ENCODE data around the gene RSAD1. TPM values are rescaled to one million over a fixed set of nuclear protein-coding genes. Genes with fewer than 3 reads are reported as not detected.
A peak's percentile ranks its signal among the peaks of the same experiment; 100 is the strongest.

RSAD1 gene
- total RNA-seq, 1 donor from 2014 or later: 9.7 TPM

DNA sequence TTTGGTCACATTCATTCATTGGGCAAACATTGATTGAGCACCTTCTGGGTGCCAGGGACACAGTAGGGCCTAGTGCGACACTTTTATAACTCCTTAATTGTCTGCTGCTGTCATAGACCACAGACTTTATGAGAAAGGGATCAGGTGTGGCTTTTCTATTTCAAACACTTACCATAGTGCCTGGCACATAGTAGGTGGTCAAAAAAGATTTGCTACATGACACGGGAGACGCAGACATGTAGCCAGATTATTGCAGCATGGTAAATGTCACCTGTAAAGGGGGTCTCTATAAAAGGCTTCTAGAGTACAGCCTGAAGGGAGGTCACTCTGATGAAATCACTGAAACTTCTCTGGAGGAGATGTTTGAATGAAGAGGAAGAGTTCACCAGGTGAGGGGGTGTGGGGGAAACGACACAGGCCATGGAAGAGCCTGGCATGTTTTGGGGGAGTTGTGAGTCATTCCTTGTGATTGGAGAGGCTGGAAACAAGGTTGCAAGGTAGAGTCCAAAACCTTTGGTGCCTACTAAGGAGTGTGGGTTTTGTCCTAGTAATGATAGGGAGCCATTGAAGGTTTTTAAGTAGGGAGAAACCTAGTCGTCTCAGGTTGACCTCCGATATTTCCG is 1.6 kb downstream of the RSAD1 start:
- no peaks in the 10 kb centered on the region for H3K36me3 ChIP-seq
- TF ChIP-seq EZH2phosphoT487 (IDR thresholded peaks at IDR 0.05): no peak
- TF ChIP-seq EZH2 (IDR thresholded peaks at IDR 0.05): no peak
- TF ChIP-seq, protein P1, sequence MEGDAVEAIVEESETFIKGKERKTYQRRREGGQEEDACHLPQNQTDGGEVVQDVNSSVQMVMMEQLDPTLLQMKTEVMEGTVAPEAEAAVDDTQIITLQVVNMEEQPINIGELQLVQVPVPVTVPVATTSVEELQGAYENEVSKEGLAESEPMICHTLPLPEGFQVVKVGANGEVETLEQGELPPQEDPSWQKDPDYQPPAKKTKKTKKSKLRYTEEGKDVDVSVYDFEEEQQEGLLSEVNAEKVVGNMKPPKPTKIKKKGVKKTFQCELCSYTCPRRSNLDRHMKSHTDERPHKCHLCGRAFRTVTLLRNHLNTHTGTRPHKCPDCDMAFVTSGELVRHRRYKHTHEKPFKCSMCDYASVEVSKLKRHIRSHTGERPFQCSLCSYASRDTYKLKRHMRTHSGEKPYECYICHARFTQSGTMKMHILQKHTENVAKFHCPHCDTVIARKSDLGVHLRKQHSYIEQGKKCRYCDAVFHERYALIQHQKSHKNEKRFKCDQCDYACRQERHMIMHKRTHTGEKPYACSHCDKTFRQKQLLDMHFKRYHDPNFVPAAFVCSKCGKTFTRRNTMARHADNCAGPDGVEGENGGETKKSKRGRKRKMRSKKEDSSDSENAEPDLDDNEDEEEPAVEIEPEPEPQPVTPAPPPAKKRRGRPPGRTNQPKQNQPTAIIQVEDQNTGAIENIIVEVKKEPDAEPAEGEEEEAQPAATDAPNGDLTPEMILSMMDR (IDR thresholded peaks at IDR 0.05): no peak
- peaks cover 3% of the 10 kb centered on the region for H3K4me1 ChIP-seq
- H3K4me3 ChIP-seq: no peak overlapping the region
- no peaks in the 10 kb centered on the region for H3K9me3 ChIP-seq (ENCODE audit: low read depth)
- Mint-ChIP-seq H3K27ac (no peak overlapping the region), H3K9me3 (no peaks in the 10 kb centered on the region), H3K27me3 (ENCODE audit: insufficient read depth, low read depth) (peaks cover 6% of the 10 kb centered on the region), H3K4me1 (peaks cover 16% of the 10 kb centered on the region), H3K4me3 (peak overlapping the region; percentile 92), H3K36me3 (no peaks in the 10 kb centered on the region)
- no peak overlapping the region for H2AFZ ChIP-seq (replicated peaks)
- no peaks in the 10 kb centered on the region for H3K79me2 ChIP-seq (ENCODE audit: low read depth)
- peaks cover 5% of the 10 kb centered on the region for H4K20me1 ChIP-seq (ENCODE audit: low read depth)
- H3K27ac ChIP-seq: no peak overlapping the region
- peaks cover 36% of the 10 kb centered on the region for H3F3A ChIP-seq (ENCODE audit: low read depth)
- H3K27me3 ChIP-seq: peaks cover 32% of the 10 kb centered on the region
- H3K9ac ChIP-seq: no peak overlapping the region
- DNase-seq (ENCODE audit: low spot score): no peak
- no peak overlapping the region for H3K4me2 ChIP-seq

DNA sequence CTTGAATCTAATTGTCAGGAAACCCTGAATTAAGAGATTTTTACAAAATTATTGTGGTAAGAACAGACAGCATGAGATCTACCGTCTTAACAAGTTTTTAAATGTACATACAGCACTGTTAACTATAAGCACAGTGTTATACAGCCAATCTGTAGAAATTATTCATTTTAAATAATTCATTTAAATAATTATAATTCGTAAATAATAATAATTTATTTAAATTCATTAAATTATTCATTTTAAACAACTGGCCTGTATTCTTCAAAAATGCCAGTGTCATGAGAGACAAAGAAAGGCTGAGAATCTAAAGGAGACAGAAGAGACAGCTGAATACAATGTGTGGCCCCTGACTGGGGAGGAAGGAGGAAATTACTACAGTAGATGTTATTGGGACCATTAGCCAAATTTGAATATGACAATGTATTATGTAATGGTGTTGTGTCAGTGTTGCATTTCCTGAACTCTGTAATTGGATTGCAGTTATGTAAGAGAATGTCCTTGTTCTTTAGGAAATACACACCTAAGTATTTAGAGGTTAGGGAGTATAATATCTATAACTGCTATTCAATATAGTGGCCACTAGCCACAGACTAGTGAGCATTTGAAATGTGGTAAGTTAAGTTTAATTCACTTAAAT is 2.3 kb downstream of the RSAD1 start:
- Histone ChIP-seq H3F3A (ENCODE audit: low read depth) (peaks cover 36% of the 10 kb centered on the region), H3K36me3 (no peaks in the 10 kb centered on the region), H3K4me3 (no peak overlapping the region), H3K9me3 (ENCODE audit: low read depth) (no peaks in the 10 kb centered on the region), H3K79me2 (ENCODE audit: low read depth) (no peaks in the 10 kb centered on the region), H3K4me2 (no peak overlapping the region), H3K4me1 (peaks cover 3% of the 10 kb centered on the region), H3K9ac (no peak overlapping the region), H3K27ac (no peak overlapping the region), H2AFZ (replicated peaks) (no peak overlapping the region), H4K20me1 (ENCODE audit: low read depth) (peaks cover 5% of the 10 kb centered on the region), H3K27me3 (peaks cover 25% of the 10 kb centered on the region)
- H3K36me3 Mint-ChIP-seq: no peaks in the 10 kb centered on the region
- DNase-seq (ENCODE audit: low spot score): no peak
- no peak overlapping the region for H3K4me3 Mint-ChIP-seq
- TF ChIP-seq EZH2 (IDR thresholded peaks at IDR 0.05): no peak
- no peak overlapping the region for H3K27ac Mint-ChIP-seq
- H3K4me1 Mint-ChIP-seq: peaks cover 16% of the 10 kb centered on the region
- H3K27me3 Mint-ChIP-seq (ENCODE audit: insufficient read depth, low read depth): peaks cover 6% of the 10 kb centered on the region
- H3K9me3 Mint-ChIP-seq: no peaks in the 10 kb centered on the region

DNA sequence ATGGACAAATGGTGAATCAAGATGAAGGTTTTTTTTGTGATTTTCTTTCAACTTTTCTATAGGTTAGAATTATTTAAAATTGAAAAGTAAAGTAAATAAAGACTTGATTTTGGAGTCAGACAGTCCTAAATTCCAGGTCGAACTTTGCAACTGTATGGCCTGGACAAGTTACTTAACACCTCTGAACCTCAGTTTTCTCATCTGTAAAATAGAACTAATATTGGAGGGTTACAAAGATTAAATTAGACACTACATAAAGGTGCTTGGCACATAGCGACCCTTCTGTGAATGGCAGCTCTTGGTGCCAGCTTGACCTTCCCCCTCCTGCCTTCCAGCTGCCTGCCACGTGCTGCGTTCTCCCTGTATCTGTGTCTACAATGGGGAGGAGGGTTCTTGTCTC is 3.0 kb downstream of the RSAD1 start:
- TF ChIP-seq EZH2phosphoT487 (IDR thresholded peaks at IDR 0.05) (no peak), EZH2 (IDR thresholded peaks at IDR 0.05) (no peak)
- TF ChIP-seq, protein P1 (IDR thresholded peaks at IDR 0.05): no peak

DNA sequence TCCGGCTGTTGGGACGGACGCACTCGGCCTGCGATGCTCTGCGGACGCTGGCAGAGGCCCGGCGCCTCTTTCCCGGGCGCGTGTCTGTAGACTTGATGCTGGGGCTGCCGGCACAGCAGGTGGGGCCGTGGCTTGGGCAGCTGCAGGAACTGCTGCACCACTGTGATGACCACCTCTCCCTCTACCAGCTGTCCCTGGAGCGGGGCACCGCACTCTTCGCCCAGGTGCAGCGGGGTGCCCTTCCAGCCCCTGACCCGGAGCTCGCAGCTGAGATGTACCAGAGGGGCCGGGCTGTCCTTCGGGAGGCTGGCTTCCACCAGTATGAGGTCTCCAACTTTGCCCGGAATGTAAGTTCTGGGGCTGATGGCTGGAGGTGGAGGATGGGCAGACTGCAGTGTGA is 3.5 kb downstream of the RSAD1 start:
- no peak overlapping the region for H3K4me2 ChIP-seq
- H3K4me1 Mint-ChIP-seq: peaks cover 16% of the 10 kb centered on the region
- H3K4me3 ChIP-seq: no peak overlapping the region
- peaks cover 14% of the 10 kb centered on the region for H3K27me3 ChIP-seq
- H3K9ac ChIP-seq: no peak overlapping the region
- H3K4me3 Mint-ChIP-seq: no peak overlapping the region
- TF ChIP-seq EZH2 (IDR thresholded peaks at IDR 0.05) (no peak), EZH2phosphoT487 (IDR thresholded peaks at IDR 0.05) (no peak)
- TF ChIP-seq, protein P1 (IDR thresholded peaks at IDR 0.05): no peak
- no peaks in the 10 kb centered on the region for H3K79me2 ChIP-seq (ENCODE audit: low read depth)
- H4K20me1 ChIP-seq (ENCODE audit: low read depth): peaks cover 5% of the 10 kb centered on the region
- no peak overlapping the region for H3K27ac Mint-ChIP-seq
- H3K4me1 ChIP-seq: peaks cover 3% of the 10 kb centered on the region
- H2AFZ ChIP-seq (replicated peaks): no peak overlapping the region
- H3K27ac ChIP-seq: no peak overlapping the region
- no peaks in the 10 kb centered on the region for H3K36me3 Mint-ChIP-seq
- H3K9me3 Mint-ChIP-seq: no peaks in the 10 kb centered on the region
- no peaks in the 10 kb centered on the region for H3K36me3 ChIP-seq
- H3F3A ChIP-seq (ENCODE audit: low read depth): peaks cover 28% of the 10 kb centered on the region
- H3K27me3 Mint-ChIP-seq (ENCODE audit: insufficient read depth, low read depth): peaks cover 2% of the 10 kb centered on the region
- no peaks in the 10 kb centered on the region for H3K9me3 ChIP-seq (ENCODE audit: low read depth)
- no peak for DNase-seq (ENCODE audit: low spot score)

More for the DNA sequence above, 3.0 kb downstream of the RSAD1 start:
- Histone ChIP-seq H3K4me3 (no peak overlapping the region), H3K9me3 (ENCODE audit: low read depth) (no peaks in the 10 kb centered on the region), H3K27me3 (peaks cover 18% of the 10 kb centered on the region), H3F3A (ENCODE audit: low read depth) (peaks cover 33% of the 10 kb centered on the region), H3K9ac (no peak overlapping the region), H3K4me1 (peaks cover 3% of the 10 kb centered on the region), H3K79me2 (ENCODE audit: low read depth) (no peaks in the 10 kb centered on the region), H2AFZ (replicated peaks) (no peak overlapping the region), H4K20me1 (ENCODE audit: low read depth) (peaks cover 5% of the 10 kb centered on the region), H3K36me3 (no peaks in the 10 kb centered on the region), H3K27ac (no peak overlapping the region), H3K4me2 (no peak overlapping the region)
- H3K27me3 Mint-ChIP-seq (ENCODE audit: insufficient read depth, low read depth): peaks cover 2% of the 10 kb centered on the region
- no peaks in the 10 kb centered on the region for H3K36me3 Mint-ChIP-seq
- no peak overlapping the region for H3K27ac Mint-ChIP-seq
- peaks cover 16% of the 10 kb centered on the region for H3K4me1 Mint-ChIP-seq
- H3K9me3 Mint-ChIP-seq: no peaks in the 10 kb centered on the region
- no peak overlapping the region for H3K4me3 Mint-ChIP-seq
- DNase-seq (ENCODE audit: low spot score): no peak

Measured in neural progenitor cell (in vitro differentiated cells).